Hepatocyte (in vitro differentiated cells): ENCODE measurements around the gene PTPRO. TPM values are rescaled to one million over a fixed set of nuclear protein-coding genes. Genes with fewer than 3 reads are reported as not detected.

Source experiments
- DNase-seq: peaks from one replicate; pipeline ENCODE4 v3.0.0-alpha.2; 2016; ENCODE audit warnings: low spot score
- H2AFZ ChIP-seq: fragments of 200-600 bp; sonication (generic); 2 replicates; pipeline ENCODE4 v1.6.0; 2016; ENCODE audit warnings: antibody characterized with exemption, mild to moderate bottlenecking
- H3K27ac ChIP-seq: fragments of 200-600 bp; sonication (generic); 2 replicates; pipeline ENCODE4 v1.5.1; 2016; ENCODE audit warnings: mild to moderate bottlenecking
- H3K27me3 ChIP-seq: fragments of 200-600 bp; sonication (generic); 2 replicates; pipeline ENCODE4 v1.6.1; 2016
- H3K36me3 ChIP-seq: fragments of 200-600 bp; sonication (generic); replicated peaks from 2 replicates; pipeline ENCODE4 v1.5.1; 2016; ENCODE audit warnings: low read depth; ENCODE audit not compliant: insufficient read depth
- H3K4me1 ChIP-seq: fragments of 200-600 bp; sonication (generic); 2 replicates; pipeline ENCODE4 v1.5.1; 2016; ENCODE audit warnings: mild to moderate bottlenecking, moderate library complexity; ENCODE audit not compliant: insufficient read depth
- H3K4me2 ChIP-seq: fragments of 200-600 bp; sonication (generic); 2 replicates; pipeline ENCODE4 v1.6.0; 2016
- H3K4me3 ChIP-seq: fragments of 200-600 bp; sonication (generic); 2 replicates; pipeline ENCODE4 v1.5.1; 2016; ENCODE audit warnings: mild to moderate bottlenecking
- H3K79me2 ChIP-seq: fragments of 200-600 bp; sonication (generic); 2 replicates; pipeline ENCODE4 v1.6.0; 2017; ENCODE audit warnings: mild to moderate bottlenecking
- H3K9me2 ChIP-seq: fragments of 200-600 bp; sonication (generic); replicated peaks from 2 replicates; pipeline ENCODE4 v1.6.0; 2017; ENCODE audit warnings: mild to moderate bottlenecking; ENCODE audit not compliant: insufficient read depth
- H3K9me3 ChIP-seq: fragments of 200-600 bp; sonication (generic); 2 replicates; pipeline ENCODE4 v1.5.1; 2016; ENCODE audit warnings: low read depth, mild to moderate bottlenecking
- H4K20me1 ChIP-seq: fragments of 200-600 bp; sonication (generic); 2 replicates; pipeline ENCODE4 v1.6.0; 2016; ENCODE audit warnings: mild to moderate bottlenecking; ENCODE audit not compliant: insufficient read depth, poor library complexity, severe bottlenecking
- EZH2 ChIP-seq: fragments of 200-600 bp; sonication (generic); IDR thresholded peaks from 2 replicates; pipeline ENCODE4 v1.6.1; 2016; ENCODE audit warnings: antibody characterized with exemption, mild to moderate bottlenecking, borderline replicate concordance
- EZH2phosphoT487 ChIP-seq: fragments of 200-600 bp; sonication (generic); IDR thresholded peaks from one replicate; pipeline ENCODE4 v1.6.1; 2018; ENCODE audit warnings: antibody characterized with exemption, mild to moderate bottlenecking, low read depth, moderate library complexity; ENCODE audit not compliant: unreplicated experiment, severe bottlenecking
- WGBS: methylation state at CpG from one replicate; pipeline ENCODE4 v1.1.6; 2016; ENCODE audit warnings: low lambda C conversion rate; ENCODE audit errors: missing lambda C conversion rate; 5-methylcytosine and 5-hydroxymethylcytosine counted together
- polyA plus RNA-seq: library from polyadenylated mRNA; unstranded; fragments of >200 nt; fragmentation: Nextera tagmentation; extraction: Ambion mirVana; gene quantifications from 2 replicates; pipeline ENCODE4 v1.2.1, GENCODE V29; 2016
- total RNA-seq: library from RNA; depleted of rRNA; stranded (reverse); fragments of >200 nt; gene quantifications from 2 replicates; pipeline ENCODE4 v1.2.3, GENCODE V29; 2014
- TF ChIP-seq, protein P1 (sequence below): fragments of 200-600 bp; sonication (generic); IDR thresholded peaks from 2 replicates; pipeline ENCODE4 v1.5.1; 2016; ENCODE audit warnings: antibody characterized with exemption, mild to moderate bottlenecking; ENCODE audit not compliant: poor library complexity

The PTPRO gene
- total and polyA plus RNA-seq, 2 experiments from 2014 or later = 0.60 to 0.65 TPM

DNA sequence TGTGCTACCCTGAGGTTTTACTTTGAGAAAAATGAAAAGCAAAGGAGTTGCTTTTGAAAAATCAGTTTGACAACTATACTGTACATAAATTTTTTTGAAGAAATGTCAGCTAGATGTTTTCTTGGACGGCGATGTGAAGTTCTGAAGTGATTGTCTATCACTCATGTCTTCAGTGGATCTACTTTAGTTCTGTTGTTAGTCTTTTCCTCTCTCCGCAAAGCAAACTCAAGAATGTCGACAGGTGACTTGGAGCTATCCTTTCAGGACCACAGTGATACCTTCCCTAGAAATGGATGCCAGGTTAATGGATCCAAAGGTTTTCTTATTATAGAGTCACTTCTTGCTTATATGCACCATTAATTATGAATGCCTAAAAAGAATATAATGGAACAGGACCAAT, 1.2 kb downstream of the PTPRO start:
- Histone ChIP-seq H4K20me1 (no peaks in the 10 kb centered on the region), H3K79me2 (no peaks in the 10 kb centered on the region), H2AFZ (no peak overlapping the region), H3K9me2 (no peaks in the 10 kb centered on the region), H3K27ac (no peak overlapping the region), H3K36me3 (no peaks in the 10 kb centered on the region), H3K4me3 (no peak overlapping the region), H3K27me3 (peaks cover 67% of the 10 kb centered on the region), H3K4me2 (peak overlapping the region; percentile 91), H3K9me3 (no peaks in the 10 kb centered on the region), H3K4me1 (no peaks in the 10 kb centered on the region)
- WGBS = 22% methylated on average over 4 of the region's 4 CpGs
- TF ChIP-seq, protein P1, sequence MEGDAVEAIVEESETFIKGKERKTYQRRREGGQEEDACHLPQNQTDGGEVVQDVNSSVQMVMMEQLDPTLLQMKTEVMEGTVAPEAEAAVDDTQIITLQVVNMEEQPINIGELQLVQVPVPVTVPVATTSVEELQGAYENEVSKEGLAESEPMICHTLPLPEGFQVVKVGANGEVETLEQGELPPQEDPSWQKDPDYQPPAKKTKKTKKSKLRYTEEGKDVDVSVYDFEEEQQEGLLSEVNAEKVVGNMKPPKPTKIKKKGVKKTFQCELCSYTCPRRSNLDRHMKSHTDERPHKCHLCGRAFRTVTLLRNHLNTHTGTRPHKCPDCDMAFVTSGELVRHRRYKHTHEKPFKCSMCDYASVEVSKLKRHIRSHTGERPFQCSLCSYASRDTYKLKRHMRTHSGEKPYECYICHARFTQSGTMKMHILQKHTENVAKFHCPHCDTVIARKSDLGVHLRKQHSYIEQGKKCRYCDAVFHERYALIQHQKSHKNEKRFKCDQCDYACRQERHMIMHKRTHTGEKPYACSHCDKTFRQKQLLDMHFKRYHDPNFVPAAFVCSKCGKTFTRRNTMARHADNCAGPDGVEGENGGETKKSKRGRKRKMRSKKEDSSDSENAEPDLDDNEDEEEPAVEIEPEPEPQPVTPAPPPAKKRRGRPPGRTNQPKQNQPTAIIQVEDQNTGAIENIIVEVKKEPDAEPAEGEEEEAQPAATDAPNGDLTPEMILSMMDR = no peak
- no peak for TF ChIP-seq EZH2
- no peak for TF ChIP-seq EZH2phosphoT487
- no peak for DNase-seq

DNA sequence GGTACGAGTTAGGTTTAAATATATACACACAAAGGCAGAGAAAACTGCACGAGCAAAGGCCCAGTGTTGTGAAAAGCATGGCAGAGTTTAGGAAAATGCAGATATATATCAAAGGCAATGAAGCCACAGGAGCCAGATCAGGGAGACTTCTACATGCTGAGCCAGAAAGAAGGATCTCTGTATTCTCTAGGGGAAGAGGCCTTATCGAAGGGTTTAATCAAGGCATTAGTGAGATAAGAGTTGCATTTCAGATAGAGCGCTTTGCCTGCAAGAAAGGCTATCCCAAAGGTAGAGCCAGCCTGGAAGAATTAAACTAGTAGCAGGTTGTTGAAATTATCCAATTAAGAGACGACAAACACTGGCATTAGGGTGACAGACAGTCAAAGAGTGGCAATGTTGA, 7.6 kb downstream of the PTPRO start:
- TF ChIP-seq EZH2phosphoT487 (no peak), EZH2 (no peak)
- TF ChIP-seq, protein P1 = no peak
- Histone ChIP-seq H3K4me2 (no peak overlapping the region), H3K9me2 (no peaks in the 10 kb centered on the region), H3K4me1 (no peaks in the 10 kb centered on the region), H3K9me3 (no peaks in the 10 kb centered on the region), H2AFZ (no peak overlapping the region), H4K20me1 (no peaks in the 10 kb centered on the region), H3K79me2 (no peaks in the 10 kb centered on the region), H3K4me3 (no peak overlapping the region), H3K27ac (no peak overlapping the region), H3K27me3 (peaks cover 11% of the 10 kb centered on the region), H3K36me3 (no peaks in the 10 kb centered on the region)
- no peak for DNase-seq
- 65% methylated on average over 5 of the region's 5 CpGs for WGBS

DNA sequence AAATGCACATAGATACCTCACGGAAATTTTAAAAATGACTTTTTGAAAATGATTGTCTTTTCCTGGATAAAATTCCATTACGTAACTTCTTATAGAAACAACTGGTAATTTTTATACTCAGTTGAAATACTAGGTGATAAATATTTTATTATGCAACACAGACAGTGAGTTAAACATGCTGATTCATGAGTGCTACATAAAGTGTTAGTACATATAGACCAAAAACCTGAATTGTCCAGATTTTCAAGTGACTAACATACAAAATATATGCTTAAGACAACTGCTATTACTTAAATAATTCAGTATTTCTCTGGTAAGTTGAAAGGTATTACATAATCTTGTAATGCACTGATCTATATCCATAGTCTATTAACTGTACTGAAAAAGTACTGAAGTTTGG, 11.9 kb downstream of the PTPRO start:
- H3K9me2 ChIP-seq = no peaks in the 10 kb centered on the region
- no peak overlapping the region for H2AFZ ChIP-seq
- no peaks in the 10 kb centered on the region for H3K4me1 ChIP-seq
- no peaks in the 10 kb centered on the region for H3K9me3 ChIP-seq
- DNase-seq = no peak
- TF ChIP-seq EZH2 (no peak), EZH2phosphoT487 (no peak)
- TF ChIP-seq, protein P1 = no peak
- H3K4me3 ChIP-seq = no peak overlapping the region
- H4K20me1 ChIP-seq = no peaks in the 10 kb centered on the region
- 93% methylated on average over 2 of the region's 2 CpGs for WGBS
- H3K27me3 ChIP-seq = peaks cover 5% of the 10 kb centered on the region
- H3K36me3 ChIP-seq = no peaks in the 10 kb centered on the region
- no peak overlapping the region for H3K4me2 ChIP-seq
- H3K79me2 ChIP-seq = no peaks in the 10 kb centered on the region
- no peak overlapping the region for H3K27ac ChIP-seq

DNA sequence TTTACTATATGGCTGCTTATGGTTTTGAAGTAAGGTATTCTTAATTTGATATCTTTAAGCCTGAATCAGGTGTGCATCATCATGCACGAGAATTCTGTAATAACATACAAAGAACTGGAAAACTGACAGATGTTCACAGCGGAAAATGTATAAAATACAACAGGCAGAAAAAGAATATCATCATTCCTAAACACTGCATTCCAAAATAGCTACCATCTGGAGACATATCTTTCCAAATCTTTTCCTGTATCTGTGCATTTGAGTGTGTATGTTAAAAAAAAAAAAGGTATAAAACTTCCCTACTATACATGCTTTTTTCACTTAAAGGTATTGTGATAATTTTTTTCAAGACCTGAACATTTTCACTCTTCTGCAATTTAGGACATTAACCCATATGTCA, 13.7 kb downstream of the PTPRO start:
- no peak overlapping the region for H2AFZ ChIP-seq
- TF ChIP-seq EZH2 (no peak), EZH2phosphoT487 (no peak)
- TF ChIP-seq, protein P1 = no peak
- WGBS = 86% methylated on average over 2 of the region's 2 CpGs
- peaks cover 5% of the 10 kb centered on the region for H3K27me3 ChIP-seq
- no peaks in the 10 kb centered on the region for H3K36me3 ChIP-seq
- no peak overlapping the region for H3K4me2 ChIP-seq
- H3K9me3 ChIP-seq = no peaks in the 10 kb centered on the region
- H3K4me3 ChIP-seq = no peak overlapping the region
- H3K9me2 ChIP-seq = no peaks in the 10 kb centered on the region
- H3K4me1 ChIP-seq = no peaks in the 10 kb centered on the region
- no peak for DNase-seq
- no peak overlapping the region for H3K27ac ChIP-seq
- H3K79me2 ChIP-seq = no peaks in the 10 kb centered on the region
- H4K20me1 ChIP-seq = no peaks in the 10 kb centered on the region
